CD14-positive monocyte (primary cell): ENCODE measurements around the gene POMC. TPM values are rescaled to one million over a fixed set of nuclear protein-coding genes. Genes with fewer than 3 reads are reported as not detected.
"Not testable (repeated sequence)": the region's sequence is repeated elsewhere in the genome, so short reads cannot be mapped to it uniquely, and the experiment has no call there.

Experiments used
- DNase-seq, 3 donors: peaks; one replicate each; pipeline ENCODE4 v3.0.0-alpha.2; 2011 to 2022
- H2AFZ ChIP-seq: 2 replicates; pipeline ENCODE4 v1.6.0; 2012; ENCODE audit warnings: mild to moderate bottlenecking, low read depth, low read length, inconsistent platforms; ENCODE audit not compliant: insufficient read depth, poor library complexity, severe bottlenecking
- H3K27ac ChIP-seq, 2 donors: 1 replicate in 1 of 2; 2 replicates in 1 of 2; pipeline ENCODE4 v1.5.1; 2012 to 2013; ENCODE audit warnings: low read length in 2 of 2, control low read depth in 1 of 2, inconsistent platforms in 1 of 2, low read depth in 1 of 2, mild to moderate bottlenecking in 1 of 2
- H3K27me3 ChIP-seq, 2 donors: one replicate each; pipeline versions ENCODE4 v1.6.0 to v1.6.1; 2011 to 2013; ENCODE audit warnings: low read length in 2 of 2; ENCODE audit not compliant: control insufficient read depth in 2 of 2, insufficient read depth in 2 of 2
- H3K36me3 ChIP-seq, 2 donors: replicated peaks in 1 of 2; 1 replicate in 1 of 2; 2 replicates in 1 of 2; pipeline versions ENCODE4 v1.5.1 to v1.6.1; 2012 to 2013; ENCODE audit warnings: low read length in 2 of 2, control low read depth in 1 of 2, inconsistent platforms in 1 of 2, mild to moderate bottlenecking in 1 of 2; ENCODE audit not compliant: insufficient read depth in 2 of 2, control insufficient read depth in 1 of 2
- H3K4me1 ChIP-seq, 2 donors: 1 replicate in 1 of 2; 2 replicates in 1 of 2; pipeline versions ENCODE4 v1.5.1 to v1.6.1; 2012 to 2013; ENCODE audit warnings: low read length in 2 of 2, control low read depth in 1 of 2, inconsistent platforms in 1 of 2, mild to moderate bottlenecking in 1 of 2, moderate library complexity in 1 of 2; ENCODE audit not compliant: insufficient read depth in 2 of 2, control insufficient read depth in 1 of 2
- H3K4me2 ChIP-seq: replicated peaks from 2 replicates; pipeline ENCODE3; 2012; ENCODE audit warnings: low read length, moderate library complexity, mild to moderate bottlenecking; ENCODE audit not compliant: poor library complexity, severe bottlenecking; ENCODE audit errors: extremely low read depth
- H3K4me3 ChIP-seq, 3 experiments: fragments of 200-600 bp in 1 of 3; sonication (generic) in 1 of 3; replicated peaks in 1 of 3; 1 replicate in 2 of 3; 2 replicates in 1 of 3; pipeline ENCODE4 v1.5.1; 2011 to 2013; ENCODE audit warnings: low read length in 3 of 3, mild to moderate bottlenecking in 3 of 3, control low read depth in 2 of 3, low read depth in 2 of 3, inconsistent platforms in 1 of 3, moderate library complexity in 1 of 3
- H3K79me2 ChIP-seq: 2 replicates; pipeline ENCODE4 v1.6.0; 2012; ENCODE audit warnings: mild to moderate bottlenecking, control low read depth, inconsistent platforms, low read length, moderate library complexity; ENCODE audit not compliant: insufficient read depth
- H3K9ac ChIP-seq: 2 replicates; pipeline ENCODE4 v1.6.0; 2017; ENCODE audit warnings: low read length, mild to moderate bottlenecking; ENCODE audit not compliant: insufficient read depth, poor library complexity, severe bottlenecking
- H3K9me3 ChIP-seq, 2 donors: replicated peaks in 1 of 2; 1 replicate in 1 of 2; 2 replicates in 1 of 2; pipeline versions ENCODE4 v1.5.1 to v1.6.1; 2012 to 2013; ENCODE audit warnings: low read length in 2 of 2, control low read depth in 1 of 2; ENCODE audit not compliant: control insufficient read depth in 1 of 2, insufficient read depth in 1 of 2
- H4K20me1 ChIP-seq: 2 replicates; pipeline ENCODE4 v1.6.0; 2012; ENCODE audit warnings: mild to moderate bottlenecking, low read length, control low read depth, moderate library complexity; ENCODE audit not compliant: insufficient read depth
- H3K27ac Mint-ChIP-seq, 7 donors: one replicate each; pipeline ENCODE4 v1.8.0; 2020; ENCODE audit warnings: mild to moderate bottlenecking in 7 of 7, mixed read lengths in 7 of 7, moderate library complexity in 6 of 7, inconsistent platforms in 2 of 7
- H3K27me3 Mint-ChIP-seq, 3 donors: one replicate each; pipeline ENCODE4 v1.8.0; 2021 to 2022; ENCODE audit warnings: low read depth in 3 of 3, mild to moderate bottlenecking in 3 of 3, mixed read lengths in 3 of 3, moderate library complexity in 3 of 3, inconsistent platforms in 1 of 3
- H3K36me3 Mint-ChIP-seq, 2 donors: one replicate each; pipeline ENCODE4 v1.8.0; 2020; ENCODE audit warnings: mixed read lengths in 2 of 2, inconsistent platforms in 1 of 2, mild to moderate bottlenecking in 1 of 2
- H3K4me1 Mint-ChIP-seq: one replicate; pipeline ENCODE4 v1.8.0; 2020; ENCODE audit warnings: mild to moderate bottlenecking, mixed read lengths
- H3K4me3 Mint-ChIP-seq, 2 donors: one replicate each; pipeline ENCODE4 v1.8.0; 2020; ENCODE audit warnings: mild to moderate bottlenecking in 2 of 2, mixed read lengths in 2 of 2, moderate library complexity in 1 of 2
- H3K9me3 Mint-ChIP-seq, 7 donors: one replicate each; pipeline ENCODE4 v1.8.0; 2020 to 2022; ENCODE audit warnings: mixed read lengths in 7 of 7, mild to moderate bottlenecking in 6 of 7, moderate library complexity in 6 of 7, inconsistent platforms in 2 of 7
- CTCF ChIP-seq: fragments of 200-600 bp; IDR thresholded peaks from one replicate; pipeline ENCODE4 v1.8.0; 2022; ENCODE audit warnings: antibody characterized with exemption, mild to moderate bottlenecking
- WGBS: methylation state at CpG from one replicate; pipeline ENCODE4 v1.1.5; 2013; ENCODE audit warnings: missing lambda C conversion rate; ENCODE audit not compliant: insufficient coverage; 5-methylcytosine and 5-hydroxymethylcytosine counted together
- intact Hi-C, 2 donors: fragments of 100-400 bp; cut with micrococcal nuclease; formaldehyde crosslinking; loops; one replicate each; pipeline versions ENCODE4 v1.15.0 to v1.15.1; 2023
- polyA plus RNA-seq, 3 donors: library from polyadenylated mRNA; depleted of rRNA in 1 of 3; unstranded in 2 of 3; stranded (reverse) in 1 of 3; fragments of 300-500 nt in 2 of 3; fragments of >200 nt in 1 of 3; fragmentation: Illumina TruSeq in 2 of 3; gene quantifications; 1 replicate in 2 of 3; 2 replicates in 1 of 3; pipeline ENCODE4 v1.2.3, GENCODE V29; 2012 to 2021

The POMC gene
- polyA plus RNA-seq, 3 donors, result 3.5 to 4.7 (median 4.6) TPM

GRCh38 chr2:25129901-25130520 lies 38.4 kb downstream of the POMC start:
- Mint-ChIP-seq H3K4me3 (peak overlapping the region in 1 of 2 donors; percentile 65), H3K4me1 (peaks cover 25% of the 10 kb centered on the region), H3K27ac (no peak overlapping the region), H3K9me3 (peaks cover 0 to 17% (median 2%) of the 10 kb centered on the region in 7 donors), H3K36me3 (peaks cover 3% of the 10 kb centered on the region in 2 donors), H3K27me3 (peaks cover 51 to 56% (median 53%) of the 10 kb centered on the region in 3 donors)
- Histone ChIP-seq H3K79me2 (no peaks in the 10 kb centered on the region), H3K27ac (no peak overlapping the region), H3K4me1 (peaks cover 13 to 16% of the 10 kb centered on the region in 2 donors), H3K36me3 (no peaks in the 10 kb centered on the region), H4K20me1 (no peaks in the 10 kb centered on the region), H3K9ac (no peak overlapping the region), H3K4me3 (no peak overlapping the region), H2AFZ (no peak overlapping the region), H3K27me3 (peaks cover 22 to 53% of the 10 kb centered on the region in 2 donors), H3K9me3 (peaks cover 0 to 11% of the 10 kb centered on the region in 2 donors), H3K4me2 (no peak overlapping the region)
- WGBS, result 89% methylated on average over 12 of the region's 15 CpGs
- TF ChIP-seq CTCF, result no peak
- intact Hi-C loops, result loop anchor here (2.0 to 5.0 kb wide), 5 partner anchors 88 to 718 kb away; partner anchors contain the start of gene EFR3B (in 1 of the 2)
- DNase-seq, result no peak

GRCh38 chr2:25127646-25128045 lies 40.7 kb downstream of the POMC start:
- Histone ChIP-seq H3K4me2 (no peak overlapping the region), H3K9ac (no peak overlapping the region), H3K4me3 (no peak overlapping the region), H3K4me1 (peaks cover 16 to 17% of the 10 kb centered on the region in 2 donors), H3K27me3 (peaks cover 16 to 32% of the 10 kb centered on the region in 2 donors), H3K79me2 (no peaks in the 10 kb centered on the region), H3K9me3 (peaks cover 0 to 7% of the 10 kb centered on the region in 2 donors), H2AFZ (no peak overlapping the region), H3K36me3 (no peaks in the 10 kb centered on the region), H3K27ac (no peak overlapping the region), H4K20me1 (no peaks in the 10 kb centered on the region)
- no peak for TF ChIP-seq CTCF
- Mint-ChIP-seq H3K27me3 (peaks cover 32 to 34% (median 33%) of the 10 kb centered on the region in 3 donors), H3K4me1 (peaks cover 31% of the 10 kb centered on the region), H3K27ac (no peak overlapping the region), H3K36me3 (peaks cover 2 to 3% of the 10 kb centered on the region in 2 donors), H3K4me3 (no peak overlapping the region), H3K9me3 (peaks cover 0 to 14% (median 2%) of the 10 kb centered on the region in 7 donors)
- DNase-seq, result no peak
- WGBS, result 87% methylated on average over 4 of the region's 5 CpGs
- intact Hi-C loops, result loop anchor here (2.0 to 5.0 kb wide), 3 partner anchors 151 to 715 kb away; no protein-coding TSS in a partner anchor

- H2AFZ ChIP-seq, H3K4me3 Mint-ChIP-seq, H3K27ac Mint-ChIP-seq, H3K36me3 Mint-ChIP-seq, H3K27ac ChIP-seq, H3K79me2 ChIP-seq, H3K4me3 ChIP-seq, H3K36me3 ChIP-seq, H3K9me3 ChIP-seq, DNase-seq, H4K20me1 ChIP-seq, H3K9ac ChIP-seq, H3K4me2 ChIP-seq: not testable (repeated sequence)
- Mint-ChIP-seq H3K9me3 (peaks cover 0 to 12% (median 0%) of the 10 kb centered on the region in 7 donors), H3K27me3 (peaks cover 28% of the 10 kb centered on the region in 3 donors), H3K4me1 (peaks cover 29% of the 10 kb centered on the region)
- no CpG with 5 or more reads among the region's 3 CpGs for WGBS
- Histone ChIP-seq H3K27me3 (peaks cover 10 to 27% of the 10 kb centered on the region in 2 donors), H3K4me1 (peaks cover 14 to 17% of the 10 kb centered on the region in 2 donors)
- intact Hi-C loops, result loop anchor here in 1 of 2 donors (5.0 kb wide), 1 partner anchor 715 kb away; no protein-coding TSS in a partner anchor
Observed at GRCh38 chr2:25127071-25127470, 41.3 kb downstream of the POMC start.
